ENCODE results near the gene ACBD5.
A peak's percentile ranks its signal among the peaks of the same experiment; 100 is the strongest.
"Not testable (repeated sequence)": the region's sequence is repeated elsewhere in the genome, so short reads cannot be mapped to it uniquely, and the experiment has no call there.

The ACBD5 gene

GRCh38 chr10:27241010-27241651 lies 534 bp upstream of the ACBD5 start:
- no peak for DNase-seq (ENCODE audit: low spot score)

GRCh38 chr10:27237531-27237930 lies 3.1 kb downstream of the ACBD5 start:
- not testable (repeated sequence) for DNase-seq (ENCODE audit: low spot score)

DNA sequence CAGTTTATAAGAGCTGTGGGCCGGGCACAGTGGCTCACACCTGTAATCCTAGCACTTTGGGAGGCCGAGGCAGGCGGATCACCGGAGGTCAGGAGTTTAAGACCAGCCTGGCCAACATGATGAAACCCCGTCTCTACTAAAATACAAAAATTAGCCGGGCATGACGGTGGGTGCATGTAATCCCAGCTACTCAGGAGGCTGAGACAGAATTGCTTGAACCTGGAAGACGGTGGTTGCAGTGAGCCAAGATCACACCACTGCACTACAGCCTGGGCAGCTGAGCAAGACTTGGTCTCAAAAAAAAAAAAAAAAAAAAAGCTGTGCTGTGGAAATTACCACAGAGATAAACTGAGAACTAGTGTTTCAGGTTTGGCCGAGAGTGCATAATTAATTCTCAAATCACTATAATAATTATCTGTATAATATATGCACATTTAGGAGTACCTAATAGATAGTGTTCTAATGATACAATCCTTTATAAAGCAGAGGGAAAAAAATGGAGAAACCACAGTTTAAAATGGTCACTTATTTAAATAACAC lies 3.9 kb downstream of the ACBD5 start:
- DNase-seq (ENCODE audit: low spot score): not testable (repeated sequence)

GRCh38 chr10:27235706-27236105 lies 4.9 kb downstream of the ACBD5 start:
- no peak for DNase-seq (ENCODE audit: low spot score)

- no peak for DNase-seq (ENCODE audit: low spot score)
Observed at GRCh38 chr10:27230022-27230421, 10.6 kb downstream of the ACBD5 start.

DNA sequence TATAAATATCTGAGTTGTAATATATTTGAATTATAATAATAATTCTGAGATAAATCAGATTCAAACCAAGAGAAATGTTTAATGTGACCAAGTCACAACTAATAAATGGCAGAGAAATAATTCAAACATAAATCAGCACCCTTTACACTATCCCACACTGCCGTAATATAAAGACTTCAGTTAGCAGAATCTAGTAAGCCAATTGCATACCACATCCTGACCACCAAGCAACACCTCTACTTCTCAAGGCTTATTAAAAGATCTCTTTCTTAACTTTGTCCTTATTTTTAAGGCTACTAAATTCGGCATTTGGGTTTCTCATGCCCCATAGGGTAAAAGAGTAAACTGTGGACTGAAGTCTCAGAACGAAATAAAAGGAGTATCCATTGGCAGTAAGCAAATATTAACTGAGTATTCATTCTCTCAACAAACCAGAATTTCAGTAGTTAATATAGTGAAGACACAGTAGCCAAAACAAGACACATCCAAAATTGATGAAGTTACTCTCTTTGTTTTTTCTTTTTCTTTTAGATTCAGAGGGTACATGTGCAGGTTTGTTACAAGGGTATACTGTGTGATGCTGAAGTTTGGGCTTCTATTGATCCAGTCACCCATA lies 14.8 kb downstream of the ACBD5 start:
- DNase-seq (ENCODE audit: low spot score): no peak

- no peak for DNase-seq (ENCODE audit: low spot score)
Observed at GRCh38 chr10:27225011-27225590, 15.5 kb downstream of the ACBD5 start.

DNA sequence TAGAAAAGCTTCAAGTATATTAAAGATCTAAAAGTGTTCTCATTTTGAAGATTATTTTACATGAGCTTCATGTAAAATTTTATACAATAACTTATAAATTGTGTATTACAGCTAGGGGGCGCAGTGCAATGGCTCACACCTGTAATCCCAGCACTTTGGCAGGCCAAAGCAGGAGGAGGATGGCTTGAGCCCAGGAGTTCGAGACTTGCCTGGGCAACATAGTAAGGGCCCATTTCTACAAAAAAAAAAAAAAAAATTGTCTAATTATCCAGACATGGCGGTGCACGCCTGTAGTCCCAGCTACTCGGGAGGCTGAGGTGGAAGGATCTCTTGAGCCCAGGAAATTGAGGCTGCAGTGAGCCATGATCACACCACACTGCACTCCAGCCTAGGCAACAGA lies 16.6 kb downstream of the ACBD5 start:
- peak; percentile 8 for DNase-seq (ENCODE audit: low spot score)

DNA sequence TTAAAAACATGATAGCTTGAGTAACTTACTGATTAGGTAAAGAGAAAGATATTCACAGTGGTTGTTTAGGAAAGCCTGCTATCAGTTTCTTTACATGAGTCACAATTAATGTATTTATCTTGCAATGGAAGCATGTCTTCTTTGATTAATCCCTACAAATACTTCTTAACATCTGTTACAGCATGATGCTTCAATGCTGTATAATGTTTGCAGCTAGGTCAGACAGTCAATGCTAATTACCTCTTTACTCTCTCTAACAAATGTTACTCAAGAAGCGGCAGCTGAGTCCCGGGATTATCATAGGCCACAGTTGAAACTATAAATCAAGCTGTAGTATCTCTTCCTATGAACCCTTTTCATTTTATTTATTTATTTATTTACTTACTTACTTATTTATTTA lies 33.2 kb downstream of the ACBD5 start:
- no peak for DNase-seq (ENCODE audit: low spot score)

- no peak for DNase-seq (ENCODE audit: low spot score)
Observed at GRCh38 chr10:27203806-27204205, 36.8 kb downstream of the ACBD5 start.

- no peak for DNase-seq (ENCODE audit: low spot score)
Observed at GRCh38 chr10:27197980-27198620, 42.5 kb downstream of the ACBD5 start.

DNA sequence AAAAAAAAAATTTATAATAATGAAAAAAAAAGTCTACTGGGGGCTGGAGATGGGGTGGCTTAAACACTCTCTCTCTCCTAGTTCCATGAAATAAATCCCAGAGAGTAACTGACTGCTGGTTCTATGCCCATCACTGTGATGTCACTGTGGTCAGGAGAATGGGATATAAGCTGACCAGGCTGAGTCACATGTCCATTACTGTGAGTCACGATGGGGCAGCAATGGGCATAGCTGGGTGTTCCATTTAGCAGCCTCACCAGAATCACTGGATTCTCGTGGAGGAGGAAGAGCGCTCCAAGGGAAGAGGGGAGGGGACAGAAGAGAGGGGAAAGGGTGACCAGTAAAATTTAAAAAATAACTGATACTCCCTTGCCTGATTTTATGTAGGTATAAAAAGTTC lies 48.3 kb downstream of the ACBD5 start:
- peak; percentile 95 for DNase-seq (ENCODE audit: low spot score)

DNA sequence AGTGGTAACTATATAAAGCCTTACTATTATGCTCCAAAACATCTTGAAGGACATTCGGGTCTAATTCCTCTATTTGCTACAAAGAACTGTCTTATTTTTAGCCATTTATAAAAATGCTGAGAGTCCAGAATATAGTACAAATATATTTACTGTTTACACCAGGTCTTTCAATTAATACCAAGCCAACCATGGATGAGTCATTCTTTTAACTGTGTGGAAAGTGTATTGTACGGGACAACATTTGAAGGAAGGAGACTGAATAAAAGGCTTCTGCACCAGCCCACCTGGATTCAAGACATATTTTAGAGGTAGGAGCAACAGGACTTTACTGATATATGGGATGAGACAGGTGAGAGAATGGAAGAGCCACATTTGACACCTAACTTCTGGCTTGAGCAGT lies 50.1 kb downstream of the ACBD5 start:
- no peak for DNase-seq (ENCODE audit: low spot score)

DNA sequence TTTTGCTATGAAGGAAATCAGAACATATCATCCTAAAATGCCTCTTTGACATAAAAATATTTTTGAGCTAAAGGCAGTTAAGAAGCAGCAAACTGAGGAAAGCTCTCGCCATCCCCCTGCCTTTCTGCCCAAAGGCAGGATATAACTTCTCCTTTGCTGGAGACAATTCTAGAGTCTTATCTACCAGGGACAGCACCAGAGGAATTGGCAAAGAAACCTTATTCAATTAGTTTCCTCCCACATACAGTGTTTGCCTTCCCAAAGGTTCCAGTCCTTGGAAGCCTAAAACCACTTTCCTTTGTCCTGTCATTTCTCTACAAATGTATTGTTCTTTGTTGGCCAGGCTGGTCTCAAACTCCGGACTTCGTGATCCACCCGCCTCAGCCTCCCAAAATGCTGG lies 51.7 kb downstream of the ACBD5 start:
- no peak for DNase-seq (ENCODE audit: low spot score)

DNA sequence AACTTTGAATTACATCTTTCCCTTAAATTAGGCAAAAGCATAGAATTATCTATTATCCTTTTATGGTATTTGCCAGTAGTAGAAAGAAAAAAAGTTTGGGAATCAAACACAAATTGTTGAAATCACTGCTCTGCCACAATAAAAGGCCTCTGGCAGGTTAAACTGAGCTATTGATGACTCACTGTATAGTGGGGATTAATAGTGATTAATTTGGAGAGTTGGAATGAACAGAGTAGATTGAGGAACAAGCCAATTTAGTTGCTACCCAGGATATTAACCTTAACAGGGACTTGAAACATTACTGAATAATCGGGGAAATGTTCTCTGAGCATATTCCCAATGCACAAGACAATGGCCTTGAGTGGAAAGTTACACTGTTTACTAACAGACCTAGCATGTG lies 52.3 kb downstream of the ACBD5 start:
- no peak for DNase-seq (ENCODE audit: low spot score)

- no peak for DNase-seq (ENCODE audit: low spot score)
Observed at GRCh38 chr10:27169849-27170248, 70.7 kb downstream of the ACBD5 start.

DNA sequence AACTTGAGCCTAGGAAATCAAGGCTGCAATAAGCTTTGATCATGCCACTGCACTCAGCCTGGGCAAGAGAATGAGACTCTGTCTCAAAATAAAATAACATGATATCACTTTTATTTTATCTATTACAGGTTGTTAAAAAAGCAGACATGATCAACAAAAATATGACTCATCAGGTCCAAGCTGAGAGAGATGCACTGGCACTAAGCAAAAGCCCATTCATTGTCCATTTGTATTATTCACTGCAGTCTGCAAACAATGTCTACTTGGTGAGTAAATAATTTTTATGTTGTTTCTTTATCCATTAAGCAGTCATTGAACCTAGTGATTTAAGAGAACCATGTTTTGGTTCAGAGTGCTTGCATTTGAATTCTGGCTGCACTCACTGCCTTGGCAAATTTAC lies 82.2 kb downstream of the ACBD5 start:
- DNase-seq (ENCODE audit: low spot score): no peak

GRCh38 chr10:27157150-27157549 lies 83.4 kb downstream of the ACBD5 start:
- no peak for DNase-seq (ENCODE audit: low spot score)

- not testable (repeated sequence) for DNase-seq (ENCODE audit: low spot score)
Observed at GRCh38 chr10:27156566-27156965, 84.0 kb downstream of the ACBD5 start.

DNA sequence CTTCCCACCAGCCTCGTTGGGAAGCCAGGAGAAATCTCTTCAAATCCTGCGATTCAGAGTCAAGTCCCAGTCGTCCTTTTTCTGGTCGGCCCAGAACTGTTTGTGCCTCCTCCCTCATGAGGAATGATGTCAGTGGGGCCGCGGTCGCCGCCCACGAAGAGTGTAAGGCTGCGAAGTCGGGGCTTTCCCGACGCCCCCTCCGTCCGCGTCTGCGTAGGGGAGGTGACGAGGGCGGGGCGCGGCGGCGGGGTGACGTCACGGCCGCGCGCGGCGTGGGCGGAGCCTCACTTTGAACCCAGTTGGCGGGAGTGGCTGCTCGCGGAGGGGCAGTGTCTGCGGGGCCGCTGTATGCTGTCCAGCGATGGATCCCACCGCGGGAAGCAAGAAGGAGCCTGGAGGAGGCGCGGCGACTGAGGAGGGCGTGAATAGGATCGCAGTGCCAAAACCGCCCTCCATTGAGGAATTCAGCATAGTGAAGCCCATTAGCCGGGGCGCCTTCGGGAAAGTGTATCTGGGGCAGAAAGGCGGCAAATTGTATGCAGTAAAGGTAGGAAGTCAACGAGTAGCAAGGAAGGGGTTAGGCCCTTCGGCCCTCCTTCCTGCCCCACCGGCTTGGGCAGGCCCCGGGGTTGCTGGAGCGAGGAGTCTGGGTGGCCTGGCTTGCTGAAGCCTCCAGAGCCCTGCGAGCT lies 85.4 kb downstream of the ACBD5 start, which contains the start of gene MASTL:
TSS of gene MASTL (plus strand) at position 287 of the 689 bp plus-strand sequence. CDS start at position 362, 75 bp downstream.
- peak; percentile 97 for DNase-seq (ENCODE audit: low spot score)

DNA sequence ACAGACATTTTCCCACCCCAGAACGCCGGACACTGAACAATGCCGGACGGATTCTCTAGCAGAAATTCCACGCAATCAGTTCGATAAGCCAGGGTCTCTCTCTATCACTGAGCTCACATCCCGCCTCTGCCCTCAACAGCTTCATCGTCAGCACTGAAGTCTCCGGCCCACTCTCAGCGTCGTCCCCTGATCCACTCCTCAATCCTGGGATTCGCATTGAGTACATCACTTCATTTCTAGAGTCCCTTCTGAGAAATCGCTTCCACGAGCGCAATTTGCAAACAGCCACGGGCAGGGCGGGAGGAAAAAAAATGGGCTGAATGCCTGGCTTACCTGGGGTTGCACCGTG lies 86.8 kb downstream of the ACBD5 start:
- peak; percentile 28 for DNase-seq (ENCODE audit: low spot score)

DNA sequence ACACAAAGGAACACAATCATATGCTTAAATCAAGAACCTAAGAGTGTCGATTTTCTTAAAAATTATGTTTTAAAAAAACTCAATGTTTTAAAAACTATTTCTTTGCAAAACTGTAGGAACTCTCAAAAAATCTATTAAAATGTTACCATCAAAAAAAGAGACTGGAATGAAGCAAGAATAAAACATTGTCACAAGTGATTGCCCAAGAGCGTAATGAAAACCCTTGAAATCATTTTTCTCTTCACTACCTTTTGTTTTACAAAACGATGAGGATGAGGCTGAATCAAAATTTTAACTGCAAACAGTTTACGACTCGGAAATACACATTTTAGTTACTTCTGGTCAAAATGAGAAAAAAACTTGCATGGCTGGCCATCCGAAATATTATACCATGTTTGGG lies 87.3 kb downstream of the ACBD5 start:
- DNase-seq (ENCODE audit: low spot score): no peak
